Myocyte (in vitro differentiated cells): ENCODE measurements around the gene SUGT1. TPM values are rescaled to one million over a fixed set of nuclear protein-coding genes. Genes with fewer than 3 reads are reported as not detected.
A peak's percentile ranks its signal among the peaks of the same experiment; 100 is the strongest.
"Not testable (repeated sequence)": the region's sequence is repeated elsewhere in the genome, so short reads cannot be mapped to it uniquely, and the experiment has no call there.

Experiments
- DNase-seq: peaks from one replicate; pipeline ENCODE4 v3.0.0-alpha.2; 2012; ENCODE audit warnings: low read depth
- polyA plus RNA-seq: library from polyadenylated mRNA; unstranded; fragments of >200 nt; gene quantifications from one replicate; pipeline ENCODE4 v1.2.1, GENCODE V29; 2012; ENCODE audit warnings: missing spikeins
- total RNA-seq: library from RNA; depleted of rRNA; stranded (reverse); fragments of >200 nt; gene quantifications from 2 replicates; pipeline ENCODE4 v1.2.3, GENCODE V29; 2014

Gene SUGT1
- 38.1 and 43.7 TPM in 2 replicates for total RNA-seq
- polyA plus RNA-seq: 31.1 TPM

DNA sequence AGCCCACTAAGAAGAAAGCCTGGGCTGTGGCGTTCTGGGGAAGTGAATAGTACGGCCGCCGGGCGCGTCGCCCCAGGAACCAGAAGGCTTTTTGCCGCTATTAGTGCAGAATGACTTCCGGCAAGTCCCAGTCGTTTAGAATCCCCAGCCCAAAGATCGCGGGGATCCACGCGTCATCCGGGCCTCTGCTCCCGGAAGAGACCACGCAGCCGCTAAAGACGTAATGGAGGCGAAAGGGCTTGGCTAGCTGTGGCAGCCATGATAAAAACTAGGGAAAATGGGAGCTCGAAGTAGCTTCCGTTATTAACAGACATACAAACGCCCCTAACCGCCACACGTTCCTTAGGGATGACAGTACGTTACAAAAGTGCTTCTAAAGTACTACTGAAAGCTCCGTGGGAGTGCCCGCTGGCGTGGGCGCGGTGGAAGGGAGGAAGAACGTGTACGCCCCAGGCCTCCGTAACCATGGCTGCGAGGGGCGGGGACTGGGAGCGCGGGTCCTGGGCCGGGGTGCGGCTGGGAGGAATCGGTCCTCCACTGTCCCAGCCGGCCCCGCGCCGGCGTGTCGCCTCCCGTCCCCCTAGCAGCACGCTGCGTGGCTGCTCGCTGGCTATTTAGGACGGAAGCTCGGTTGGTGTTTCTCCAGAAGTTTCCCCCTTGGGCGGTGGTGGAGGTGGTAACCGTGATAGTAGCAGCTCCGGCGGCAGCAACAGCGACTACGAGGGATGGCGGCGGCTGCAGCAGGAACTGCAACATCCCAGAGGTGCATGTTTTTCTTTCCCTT is at the start of gene SUGT1:
TSS of gene SUGT1 (plus strand) at position 641 of the 784 bp plus-strand sequence. CDS start at position 726, 85 bp downstream.
- DNase-seq: peak; percentile 99

DNA sequence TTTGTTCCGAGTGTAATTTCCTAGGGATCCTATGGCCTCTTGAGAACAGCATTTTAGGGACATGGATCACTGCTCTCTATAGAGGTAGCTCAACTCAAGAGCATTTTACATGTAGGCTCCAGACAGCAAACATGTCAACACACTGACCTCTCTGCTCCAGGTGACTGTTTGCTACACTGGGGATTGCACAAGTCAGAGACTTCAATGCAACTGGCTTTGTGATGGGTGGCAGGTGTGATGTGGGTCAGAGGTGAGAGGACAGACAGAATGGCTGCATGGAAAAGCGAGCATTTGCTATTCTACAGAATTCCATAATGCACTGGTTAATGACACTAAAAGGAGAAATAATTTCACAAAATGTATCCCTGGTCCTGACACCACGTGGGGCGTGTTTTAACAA is 49.3 kb upstream of the SUGT1 start:
- DNase-seq: not testable (repeated sequence)

DNA sequence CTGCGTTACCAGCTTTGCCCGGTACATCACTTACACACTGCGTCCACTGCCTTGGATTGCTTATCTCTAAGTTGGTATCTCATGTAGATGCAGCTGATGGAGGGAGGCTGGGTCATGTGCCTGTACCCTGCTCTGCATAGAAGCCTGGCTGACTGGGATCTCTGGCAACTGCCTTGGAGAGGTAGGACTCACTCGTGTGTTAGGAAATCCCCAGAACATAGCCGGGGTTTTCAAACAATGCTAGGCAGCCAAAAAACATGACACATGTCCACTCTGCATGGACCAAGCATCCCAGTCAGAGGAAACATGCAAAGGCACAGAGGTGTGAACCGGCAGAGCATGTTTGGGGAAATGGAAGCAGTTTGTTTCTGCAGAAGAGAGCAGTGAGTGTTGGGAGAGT is 46.5 kb upstream of the SUGT1 start:
- DNase-seq: not testable (repeated sequence)

DNA sequence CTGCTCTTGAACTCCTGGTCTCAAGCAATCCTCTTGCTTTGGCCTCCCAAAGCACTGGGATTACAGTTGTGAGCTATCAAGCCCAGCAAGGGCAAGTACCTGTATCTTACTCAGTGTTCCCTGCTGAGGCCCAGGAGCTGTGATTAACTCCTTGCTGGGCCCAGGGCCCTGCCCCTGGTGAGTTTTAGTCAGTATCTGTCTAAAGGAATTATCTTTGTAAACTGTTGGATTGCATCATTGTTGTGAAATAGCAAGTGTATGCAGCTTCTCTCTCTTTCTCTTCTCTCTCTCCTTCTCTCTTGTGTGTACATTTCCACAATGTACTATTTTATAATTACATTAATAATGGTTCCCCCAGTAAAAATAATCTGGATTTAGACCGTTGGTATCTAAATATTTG is 45.8 kb upstream of the SUGT1 start:
- not testable (repeated sequence) for DNase-seq

DNA sequence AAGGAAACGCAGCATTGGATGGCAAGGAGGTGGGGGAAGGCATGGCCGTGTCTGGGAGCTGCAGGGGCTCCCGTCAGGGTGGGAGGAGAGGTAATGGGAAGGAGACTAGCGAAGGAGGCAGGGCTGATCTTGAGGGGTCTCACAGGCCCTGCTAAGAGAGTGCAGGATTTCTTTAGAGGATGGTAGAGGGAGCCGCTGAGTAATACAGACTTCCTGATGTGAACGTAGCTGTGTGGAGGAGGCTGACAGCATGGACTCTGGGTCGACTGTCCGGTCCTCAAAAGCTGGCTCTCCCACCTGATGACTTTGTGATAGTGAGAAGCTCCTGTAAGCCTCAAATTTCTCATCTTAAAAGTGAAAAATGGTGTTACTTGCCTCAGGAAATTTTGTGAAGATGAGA is 44.5 kb upstream of the SUGT1 start:
- DNase-seq: not testable (repeated sequence)

DNA sequence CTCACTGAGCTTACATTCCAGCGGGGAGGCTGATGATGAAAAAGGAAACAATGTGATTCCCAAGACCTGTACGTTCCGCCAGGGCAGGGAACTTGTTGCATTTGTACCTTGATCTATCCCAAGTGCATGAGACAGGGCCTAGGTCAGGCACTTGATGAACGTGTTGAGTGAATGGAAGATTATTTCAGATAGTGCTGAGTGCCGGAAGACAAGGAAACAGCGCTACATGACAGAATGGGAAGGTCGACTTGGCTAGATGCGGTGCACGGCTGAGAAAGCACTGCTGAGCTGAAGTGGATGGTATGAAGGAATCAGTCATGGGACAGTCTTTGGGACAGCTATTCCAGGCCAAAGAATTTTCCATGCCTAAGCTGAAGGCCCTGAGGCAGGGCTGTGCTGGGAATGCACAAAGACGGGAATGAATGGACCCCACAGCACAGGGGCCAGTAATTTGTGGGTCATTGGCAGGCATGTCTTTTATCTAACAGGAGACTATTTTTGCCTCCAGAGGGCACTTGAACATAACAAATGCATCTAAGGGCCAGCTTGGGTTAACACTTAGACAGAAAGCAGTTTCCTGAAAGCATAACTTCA is 43.5 kb upstream of the SUGT1 start:
- peak; percentile 65 for DNase-seq

DNA sequence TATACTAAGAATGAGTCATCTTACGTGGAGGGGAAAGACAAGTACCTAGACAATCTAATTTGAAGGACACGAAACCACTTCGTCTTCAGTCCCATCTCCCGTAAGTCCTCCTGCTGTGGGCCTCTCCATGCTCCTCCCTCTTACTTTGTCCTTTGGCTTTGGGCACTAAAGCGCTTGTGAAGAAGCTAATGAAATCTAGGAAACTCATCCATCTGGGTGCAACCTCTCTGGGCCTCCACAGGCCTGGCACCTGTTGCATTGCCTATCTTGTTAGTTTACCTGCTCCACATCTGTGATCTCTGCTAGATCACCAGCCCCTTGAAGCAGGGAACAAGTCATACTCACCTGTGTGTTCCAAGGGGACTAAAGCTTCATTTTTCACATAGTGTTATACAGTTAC is 42.5 kb upstream of the SUGT1 start:
- DNase-seq: not testable (repeated sequence)

- DNase-seq: no peak
These were observed 37.4 kb upstream of the SUGT1 start for GRCh38 chr13:52615134-52615801.

GRCh38 chr13:52615812-52616211 is 36.8 kb upstream of the SUGT1 start:
- peak; percentile 9 for DNase-seq

DNA sequence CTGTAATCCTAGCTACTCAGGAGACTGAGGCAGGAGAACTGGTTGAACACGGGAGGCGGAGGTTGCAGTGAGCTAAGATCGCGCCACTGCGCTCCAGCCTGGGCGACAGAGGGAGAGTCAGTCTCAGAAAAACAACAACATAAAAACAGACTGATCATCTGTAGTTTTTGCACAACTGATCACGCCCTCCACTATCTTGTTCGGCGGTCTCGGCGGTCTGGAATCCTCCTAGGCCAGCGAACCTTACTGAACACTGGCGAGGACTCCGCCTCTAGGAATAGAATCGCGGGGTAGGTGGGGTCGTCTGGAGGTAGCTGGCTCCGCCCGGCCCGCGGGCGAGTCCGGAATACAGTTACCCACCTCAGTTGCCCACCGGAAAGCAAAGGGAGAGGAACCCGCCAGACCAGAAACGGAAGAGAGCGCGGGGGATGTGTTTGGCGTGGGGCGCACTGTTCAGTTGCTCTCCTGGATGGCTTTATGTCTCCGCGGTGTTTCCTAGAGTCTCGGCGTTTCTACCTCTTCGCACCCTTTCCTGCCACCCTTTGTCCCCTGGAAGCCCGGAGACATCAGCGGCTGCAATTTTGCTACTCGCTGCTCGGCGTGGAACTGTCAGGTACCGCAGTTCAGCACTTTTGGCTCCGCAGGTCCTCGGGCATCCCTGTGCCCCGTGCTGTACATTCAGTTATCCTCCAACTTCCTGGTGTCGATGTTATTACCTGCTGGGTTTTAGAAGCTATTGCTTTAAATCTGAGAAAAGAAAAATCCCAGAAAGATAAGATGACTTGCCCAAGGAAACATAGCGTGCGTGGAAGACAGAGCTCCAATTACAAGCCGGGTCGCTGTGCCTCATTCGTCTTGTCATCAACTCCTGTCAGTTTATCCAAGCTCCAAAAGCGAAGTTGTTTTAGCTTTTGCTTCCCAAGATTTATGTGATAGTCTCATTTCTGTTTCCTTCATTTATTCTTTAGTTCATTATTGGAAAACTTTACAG is 35.3 kb upstream of the SUGT1 start:
- DNase-seq: peak; percentile 88

DNA sequence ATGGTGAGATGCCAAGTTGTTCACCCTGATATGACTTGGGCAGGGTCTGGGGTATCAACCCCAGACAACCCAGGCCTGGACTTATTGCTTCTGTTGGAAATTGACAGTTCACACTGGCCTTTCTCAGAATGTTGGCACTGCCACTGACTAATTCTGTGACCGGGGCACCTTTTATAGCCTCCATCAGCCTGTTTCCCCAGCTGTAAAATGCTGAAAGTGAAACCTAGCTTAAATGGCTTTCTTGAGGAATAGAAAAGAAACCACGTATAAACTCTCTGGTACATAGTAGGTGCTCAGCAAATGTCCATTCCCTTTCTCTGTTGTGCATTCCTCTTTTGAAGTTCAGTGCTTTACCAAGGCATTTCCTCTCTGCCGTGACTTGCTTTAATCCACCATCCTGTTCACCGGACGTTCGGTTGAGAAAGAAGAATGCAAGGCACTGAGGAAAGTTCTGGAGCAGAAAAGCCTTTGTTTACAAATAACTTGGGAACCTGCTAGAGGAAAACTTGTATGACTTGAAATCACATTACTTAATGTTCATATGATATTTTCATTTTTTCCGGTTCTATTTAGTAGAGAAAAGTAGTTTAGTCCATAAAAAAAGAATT is 21.4 kb upstream of the SUGT1 start:
- DNase-seq: not testable (repeated sequence)

- no peak for DNase-seq
These were observed 13.8 kb upstream of the SUGT1 start for GRCh38 chr13:52638666-52639328.

- no peak for DNase-seq
These were observed 10.5 kb upstream of the SUGT1 start, which contains the start of gene HNRNPA1L2 for GRCh38 chr13:52642131-52642530. TSS of gene HNRNPA1L2 (plus strand) at chr13:52642431. CDS start at chr13:52642493, 62 bp downstream.

GRCh38 chr13:52644108-52644507 is 8.5 kb upstream of the SUGT1 start:
- DNase-seq: peak; percentile 88

DNA sequence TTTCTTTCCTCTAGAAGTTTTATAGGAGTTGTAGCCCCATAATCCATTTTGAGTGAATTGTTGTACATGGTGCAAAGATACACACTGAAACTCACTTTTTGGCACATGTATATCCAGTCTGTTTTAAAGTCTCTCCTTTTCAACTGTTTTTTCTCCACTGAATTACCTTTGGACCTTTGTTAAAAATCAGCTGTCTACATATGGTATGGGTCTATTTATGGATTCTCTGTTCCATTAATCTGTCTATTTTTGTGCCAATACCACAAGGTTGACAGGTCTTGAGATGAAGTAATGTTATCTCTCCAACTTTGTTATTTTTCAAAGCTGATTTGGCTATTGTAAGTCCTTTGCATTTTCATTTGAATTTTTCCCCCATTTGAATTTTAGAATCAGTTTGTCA is 5.7 kb upstream of the SUGT1 start:
- DNase-seq: no peak

- DNase-seq: no peak
These were observed 1.9 kb upstream of the SUGT1 start for GRCh38 chr13:52650731-52651130.

DNA sequence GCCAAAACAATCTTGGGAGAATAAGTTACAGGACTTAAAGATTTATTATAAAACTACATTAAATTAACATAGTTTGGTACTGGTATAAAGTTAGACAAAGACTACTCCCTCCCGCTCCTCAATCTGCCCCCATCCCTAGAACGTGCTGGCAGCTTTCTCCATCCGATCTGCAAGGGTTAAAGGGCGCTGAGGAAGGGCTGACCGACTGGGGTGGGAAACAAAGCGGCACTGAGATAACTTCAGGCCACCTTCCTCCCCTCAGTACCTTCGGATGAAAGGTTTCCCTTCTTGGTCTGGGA is 790 bp upstream of the SUGT1 start:
- DNase-seq: no peak

GRCh38 chr13:52652980-52653303 is 306 bp downstream of the SUGT1 start:
- no peak for DNase-seq

- no peak for DNase-seq
These were observed 6.7 kb downstream of the SUGT1 start for GRCh38 chr13:52659340-52659739.

DNA sequence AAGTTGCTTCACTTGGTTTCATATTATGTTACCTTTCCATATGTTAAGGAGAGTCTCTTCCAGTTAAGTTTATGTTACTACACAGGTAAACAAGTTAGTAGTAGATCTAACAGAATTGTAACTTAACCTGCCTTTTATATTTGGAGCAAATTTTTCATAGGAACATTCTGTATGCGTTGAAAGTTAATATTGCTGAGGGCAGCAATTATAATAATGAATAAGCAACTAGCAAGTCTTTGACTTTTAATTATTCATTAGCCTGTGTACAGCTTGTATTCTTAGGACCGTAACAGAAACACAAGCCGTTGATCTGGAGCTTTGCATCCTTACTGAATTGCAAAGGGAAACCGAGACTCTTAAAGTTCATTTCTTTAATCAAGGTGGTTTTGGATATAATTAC is 11.6 kb downstream of the SUGT1 start:
- no peak for DNase-seq
